Mucosa of descending colon (tissue), 3 donors: Measurements from ENCODE around the gene LRP2. TPM values are rescaled to one million over a fixed set of nuclear protein-coding genes. Genes with fewer than 3 reads are reported as not detected.

Experiments
- ATAC-seq: fragments of 200-7000 bp; cut with Tn5 transposase; one replicate; pipeline ENCODE4 v1.9.1; 2020; ENCODE audit warnings: mild to moderate bottlenecking, moderate library complexity
- DNase-seq, 3 donors: peaks; one replicate each; pipeline ENCODE4 v3.0.0-alpha.2; 2020
- H3K36me3 ChIP-seq: fragments of 200-600 bp; one replicate; pipeline ENCODE4 v1.8.0; 2021; ENCODE audit warnings: low read depth, mild to moderate bottlenecking
- H3K4me1 ChIP-seq: fragments of 200-600 bp; one replicate; pipeline ENCODE4 v1.8.0; 2021; ENCODE audit warnings: low read depth, mild to moderate bottlenecking
- H3K4me3 ChIP-seq: fragments of 200-600 bp; one replicate; pipeline ENCODE4 v1.8.0; 2021; ENCODE audit warnings: mild to moderate bottlenecking
- H3K9me3 ChIP-seq: fragments of 200-600 bp; one replicate; pipeline ENCODE4 v1.8.0; 2021; ENCODE audit warnings: mild to moderate bottlenecking
- intact Hi-C, 2 donors: fragments of 100-400 bp; cut with DNase I in 1 of 2; cut with micrococcal nuclease in 1 of 2; formaldehyde crosslinking; loops; one replicate each; pipeline versions ENCODE4 v1.11.0 to v1.11.1; 2022; cut with DNase I, micrococcal nuclease
- total RNA-seq, 3 donors: library from RNA; stranded (reverse); fragmentation: NEBNext Ultra II Directional in 2 of 3; extraction: Animal tissue kit (Norgen Biotek cat#: 25700) in 2 of 3; gene quantifications; one replicate each; pipeline versions ENCODE4 v1.2.1 to v1.2.4, GENCODE V29; 2021 to 2023
- TF ChIP-seq, protein P1 (sequence below): fragments of 200-600 bp; IDR thresholded peaks from one replicate; pipeline ENCODE4 v1.8.0; 2022; ENCODE audit warnings: antibody characterized with exemption, mild to moderate bottlenecking
- donor health status: DM: no; HTN: no; CAD: no; lungs with moderate emphysema.
- donor health status: DM: no; HTN: no; CAD: no.
- donor health status: DM: no; HTN: yes; CAD: no.

The LRP2 gene
- total RNA-seq, 3 donors from 2014 or later, result 0.06 TPM; not detected in 2

DNA sequence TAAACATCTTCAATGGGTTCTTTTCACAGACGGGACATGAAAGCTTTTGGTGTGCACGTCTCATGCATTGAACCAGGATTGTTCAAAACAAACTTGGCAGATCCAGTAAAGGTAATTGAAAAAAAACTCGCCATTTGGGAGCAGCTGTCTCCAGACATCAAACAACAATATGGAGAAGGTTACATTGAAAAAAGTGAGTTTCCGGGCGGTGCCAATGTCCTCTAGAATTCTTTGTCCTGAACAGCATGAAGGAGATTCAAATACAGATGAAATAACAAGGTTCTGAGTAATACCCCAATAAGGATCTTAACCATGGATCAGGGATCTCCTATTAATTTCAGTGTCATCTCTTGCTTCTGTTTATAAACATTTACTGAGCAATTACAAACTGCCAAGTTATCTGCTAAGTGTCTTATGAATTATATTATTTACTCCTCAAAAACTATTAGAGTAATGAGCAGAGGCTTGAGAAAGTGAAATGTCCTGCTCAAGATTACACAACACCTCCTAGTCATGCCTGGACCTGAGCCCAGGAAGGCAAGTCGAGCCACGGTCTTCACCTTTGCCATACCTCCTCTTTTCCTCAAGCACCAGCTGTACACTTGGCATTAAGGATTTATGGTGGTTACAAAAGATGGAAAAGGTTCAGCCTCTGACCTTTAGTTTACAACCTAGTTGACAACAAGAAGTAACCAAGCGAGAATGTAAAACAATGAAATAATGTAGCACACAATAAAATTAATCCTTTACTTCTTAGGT lies 270.4 kb downstream of the LRP2 start:
- ATAC-seq, result peak; percentile 90
- Histone ChIP-seq H3K36me3 (no peaks in the 10 kb centered on the region), H3K4me1 (peaks cover 25% of the 10 kb centered on the region), H3K4me3 (no peak overlapping the region), H3K9me3 (no peaks in the 10 kb centered on the region)
- TF ChIP-seq, protein P1, sequence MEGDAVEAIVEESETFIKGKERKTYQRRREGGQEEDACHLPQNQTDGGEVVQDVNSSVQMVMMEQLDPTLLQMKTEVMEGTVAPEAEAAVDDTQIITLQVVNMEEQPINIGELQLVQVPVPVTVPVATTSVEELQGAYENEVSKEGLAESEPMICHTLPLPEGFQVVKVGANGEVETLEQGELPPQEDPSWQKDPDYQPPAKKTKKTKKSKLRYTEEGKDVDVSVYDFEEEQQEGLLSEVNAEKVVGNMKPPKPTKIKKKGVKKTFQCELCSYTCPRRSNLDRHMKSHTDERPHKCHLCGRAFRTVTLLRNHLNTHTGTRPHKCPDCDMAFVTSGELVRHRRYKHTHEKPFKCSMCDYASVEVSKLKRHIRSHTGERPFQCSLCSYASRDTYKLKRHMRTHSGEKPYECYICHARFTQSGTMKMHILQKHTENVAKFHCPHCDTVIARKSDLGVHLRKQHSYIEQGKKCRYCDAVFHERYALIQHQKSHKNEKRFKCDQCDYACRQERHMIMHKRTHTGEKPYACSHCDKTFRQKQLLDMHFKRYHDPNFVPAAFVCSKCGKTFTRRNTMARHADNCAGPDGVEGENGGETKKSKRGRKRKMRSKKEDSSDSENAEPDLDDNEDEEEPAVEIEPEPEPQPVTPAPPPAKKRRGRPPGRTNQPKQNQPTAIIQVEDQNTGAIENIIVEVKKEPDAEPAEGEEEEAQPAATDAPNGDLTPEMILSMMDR, result no peak
- DNase-seq, result peak; percentile 69 to 86 (median 71)
- intact Hi-C loops, result no loop called here

DNA sequence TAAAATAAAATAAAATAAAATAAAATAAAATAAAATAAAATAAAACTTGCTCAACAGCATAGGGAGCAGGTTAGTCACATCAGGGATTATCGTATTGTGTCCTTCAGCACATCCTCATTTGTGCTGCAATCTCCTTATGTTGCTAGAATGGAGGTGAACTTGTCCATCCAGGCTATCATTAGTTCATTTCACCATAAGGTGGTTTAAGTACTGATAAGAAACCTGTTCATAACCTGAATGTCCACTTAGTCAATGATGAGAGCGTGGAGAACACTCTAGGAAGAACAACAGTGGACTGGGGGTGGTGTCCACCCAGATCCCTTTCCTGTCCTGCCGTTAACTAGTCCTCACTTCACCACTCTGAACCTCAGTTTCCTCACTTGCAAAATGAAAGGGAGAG lies 271.1 kb downstream of the LRP2 start:
- TF ChIP-seq, protein P1, result no peak
- H3K36me3 ChIP-seq, result no peaks in the 10 kb centered on the region
- ATAC-seq, result no peak
- H3K4me1 ChIP-seq, result peaks cover 25% of the 10 kb centered on the region
- no peak for DNase-seq
- intact Hi-C loops, result no loop called here
- no peaks in the 10 kb centered on the region for H3K9me3 ChIP-seq
- no peak overlapping the region for H3K4me3 ChIP-seq

DNA sequence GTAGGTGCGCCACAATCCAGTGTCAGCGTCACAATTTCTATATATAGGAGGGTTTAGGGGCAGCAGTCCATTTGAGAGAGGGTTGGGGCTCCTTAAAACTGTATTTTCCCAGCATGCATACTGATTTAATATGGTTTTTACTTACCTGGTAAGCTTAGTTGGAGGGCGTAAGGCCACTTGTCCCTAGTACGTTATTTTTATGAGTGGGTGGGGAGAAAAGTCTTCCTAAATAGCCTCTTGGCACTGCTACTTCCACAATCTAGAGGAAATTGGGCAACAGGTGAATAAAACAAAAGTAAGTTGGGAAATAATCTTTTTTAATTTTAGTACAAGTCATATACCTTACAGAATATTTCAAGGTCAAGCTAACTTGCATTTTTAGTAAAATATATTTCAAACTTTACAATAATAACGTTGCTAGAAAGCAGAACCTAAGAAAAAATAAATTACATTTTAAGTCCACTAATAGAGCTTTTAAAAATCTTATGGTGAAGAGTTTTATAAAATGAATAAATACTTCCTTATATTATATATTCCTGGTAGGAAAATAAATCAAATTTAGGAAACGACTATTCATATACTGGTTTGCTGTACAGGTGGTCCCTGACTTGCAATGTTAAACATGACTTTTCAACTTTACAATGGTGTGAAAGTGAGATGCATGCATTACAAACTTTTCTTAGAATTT lies 272.1 kb downstream of the LRP2 start:
- intact Hi-C loops, result no loop called here
- ATAC-seq (peak; percentile 59), DNase-seq (no peak)
- Histone ChIP-seq H3K4me1 (peaks cover 25% of the 10 kb centered on the region), H3K4me3 (no peak overlapping the region), H3K9me3 (no peaks in the 10 kb centered on the region), H3K36me3 (no peaks in the 10 kb centered on the region)
- TF ChIP-seq, protein P1, result no peak

DNA sequence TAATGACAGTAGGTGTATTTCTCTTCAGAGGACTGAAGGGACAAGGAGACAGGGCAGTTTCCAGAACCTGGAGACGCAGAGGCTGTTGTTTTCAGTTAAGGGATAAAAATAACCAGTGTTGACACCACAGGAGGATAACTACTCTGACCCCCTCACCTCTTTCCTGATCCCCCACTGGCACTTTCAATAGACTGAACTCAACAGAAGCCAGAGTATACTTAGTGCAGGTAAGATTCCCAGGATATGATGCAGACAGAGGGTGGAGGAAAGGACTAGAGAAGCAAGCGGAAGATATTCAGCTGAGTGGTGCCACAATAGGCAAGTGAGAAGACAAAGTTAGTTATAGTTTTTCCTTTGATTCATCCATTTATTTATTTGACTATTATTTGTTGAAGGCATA lies 273.2 kb downstream of the LRP2 start:
- TF ChIP-seq, protein P1, result no peak
- no peak for ATAC-seq
- DNase-seq, result no peak
- Histone ChIP-seq H3K36me3 (no peaks in the 10 kb centered on the region), H3K4me1 (peaks cover 25% of the 10 kb centered on the region), H3K9me3 (no peaks in the 10 kb centered on the region), H3K4me3 (no peak overlapping the region)
- intact Hi-C loops, result no loop called here

DNA sequence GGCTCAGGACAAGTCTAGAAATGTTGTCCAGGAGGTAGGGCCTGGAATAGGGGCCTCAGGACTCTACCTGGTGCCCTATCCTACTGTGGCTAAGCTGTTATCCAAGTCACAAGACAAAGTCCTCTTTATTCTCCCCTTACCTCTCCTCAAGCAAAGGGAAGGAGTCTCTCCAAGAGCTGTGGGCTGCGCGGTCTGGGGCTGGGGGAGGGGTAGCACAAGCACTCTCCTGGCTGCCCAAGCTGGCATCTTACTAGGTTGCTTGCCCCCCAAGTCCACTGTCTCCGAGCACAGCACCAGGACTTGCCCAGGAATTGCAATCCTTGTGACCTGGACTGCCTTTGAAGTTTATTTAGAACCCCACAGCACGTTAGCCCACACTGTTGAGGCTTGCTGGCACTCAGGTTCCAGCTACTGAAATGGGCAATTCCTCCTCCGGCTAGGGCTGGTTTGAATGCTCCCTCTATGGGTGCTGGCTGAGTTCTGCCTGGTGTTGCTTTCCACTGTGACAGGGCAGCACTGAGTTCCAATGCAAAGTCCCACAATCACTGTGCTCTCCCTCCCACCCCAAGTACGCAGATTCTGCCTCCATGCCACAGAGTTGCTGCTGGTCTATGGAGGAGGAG lies 274.5 kb downstream of the LRP2 start:
- H3K4me1 ChIP-seq, result peaks cover 24% of the 10 kb centered on the region
- DNase-seq (no peak), ATAC-seq (no peak)
- H3K9me3 ChIP-seq, result no peaks in the 10 kb centered on the region
- TF ChIP-seq, protein P1, result no peak
- intact Hi-C loops, result no loop called here
- H3K4me3 ChIP-seq, result no peak overlapping the region
- H3K36me3 ChIP-seq, result no peaks in the 10 kb centered on the region
